ES-I3 (cell line): Measurements from ENCODE around the gene RLBP1.
A peak's percentile ranks its signal among the peaks of the same experiment; 100 is the strongest.

Source experiments
- H3K36me3 ChIP-seq: 2 replicates; pipeline ENCODE4 v1.6.1; 2013; ENCODE audit warnings: mild to moderate bottlenecking, low read length, control low read depth, moderate library complexity; ENCODE audit not compliant: insufficient read depth
- H3K4me1 ChIP-seq: 2 replicates; pipeline ENCODE4 v1.6.1; 2013; ENCODE audit warnings: mild to moderate bottlenecking, control low read depth, low read length; ENCODE audit not compliant: insufficient read depth
- H3K9ac ChIP-seq: 2 replicates; pipeline ENCODE4 v1.6.1; 2013; ENCODE audit warnings: low read depth, mild to moderate bottlenecking, low read length, moderate library complexity
- H3K9me3 ChIP-seq: 2 replicates; pipeline ENCODE4 v1.6.1; 2013; ENCODE audit warnings: mild to moderate bottlenecking, low read length, moderate library complexity; ENCODE audit not compliant: control insufficient read depth, insufficient read depth

RLBP1 gene

DNA sequence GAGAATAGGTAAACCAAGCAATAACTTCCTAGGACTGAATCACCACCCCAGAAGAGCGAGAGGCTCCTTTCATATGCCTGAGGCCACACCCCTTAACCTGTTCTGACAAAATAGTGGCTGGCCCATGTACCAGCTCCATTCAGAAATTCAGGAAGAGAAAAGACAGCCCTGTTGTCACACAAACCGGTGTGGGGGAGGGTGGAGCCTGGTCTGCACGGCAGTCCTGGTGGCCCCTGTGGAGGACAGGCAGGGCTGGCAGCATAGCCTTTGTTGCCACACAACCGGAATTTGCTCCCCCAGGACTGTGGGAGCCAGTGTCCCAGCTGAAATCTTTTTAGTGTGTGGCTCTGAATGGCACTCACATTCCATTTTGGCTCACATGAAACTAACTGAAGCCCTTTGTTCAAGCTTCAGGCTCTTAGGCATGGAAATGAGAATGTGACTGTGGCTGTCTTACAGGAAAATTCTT lies 23.8 kb downstream of the RLBP1 start:
- peak overlapping the region; percentile 25; the same call in 1 of the 2 replicates for H3K9ac ChIP-seq
- H3K36me3 ChIP-seq: peaks cover 4% of the 10 kb centered on the region; the same call in 1 of the 2 replicates
- peaks cover 50% of the 10 kb centered on the region for H3K4me1 ChIP-seq
- H3K9me3 ChIP-seq: no peaks in the 10 kb centered on the region

DNA sequence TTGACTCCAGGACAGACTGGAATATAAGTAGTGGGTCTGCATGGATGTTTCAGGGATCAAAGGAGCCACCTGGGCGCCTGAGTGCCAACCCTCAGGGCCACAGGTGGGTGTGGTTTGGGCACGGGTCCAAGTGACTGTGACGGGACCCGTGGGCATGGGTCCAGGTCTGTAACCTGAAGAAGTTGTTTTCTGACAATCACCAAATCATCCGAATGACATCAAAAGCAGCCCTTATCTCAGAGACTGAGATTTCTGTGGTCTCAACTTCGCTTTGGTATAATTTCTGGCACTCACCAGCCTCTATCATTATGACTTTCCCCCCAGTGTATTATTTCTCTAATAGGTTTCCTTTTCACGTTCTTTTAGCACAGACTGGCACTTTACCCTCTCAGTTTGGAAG lies 24.4 kb downstream of the RLBP1 start:
- peaks cover 4% of the 10 kb centered on the region; the same call in 1 of the 2 replicates for H3K36me3 ChIP-seq
- no peaks in the 10 kb centered on the region for H3K9me3 ChIP-seq
- H3K9ac ChIP-seq: no peak overlapping the region
- peaks cover 46% of the 10 kb centered on the region for H3K4me1 ChIP-seq

DNA sequence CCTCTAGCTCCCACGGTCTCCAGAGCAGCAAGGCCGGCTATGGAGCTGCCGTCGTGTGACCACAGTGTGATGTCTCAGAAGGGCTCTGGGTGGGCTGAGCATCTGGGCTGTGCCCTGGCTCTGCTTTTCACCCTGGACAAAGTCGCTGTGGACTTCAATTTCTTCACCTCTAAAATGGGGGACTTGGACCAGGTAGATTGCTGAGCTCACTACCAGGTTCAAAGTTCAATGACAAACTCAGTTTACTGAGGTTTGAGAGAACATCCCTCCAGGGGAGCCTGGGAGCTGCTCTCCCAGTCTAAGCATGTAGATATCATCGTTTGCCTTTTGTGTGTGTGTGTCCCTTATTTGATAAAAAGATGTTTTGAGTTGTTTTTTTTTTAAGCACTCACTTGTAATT lies 25.1 kb downstream of the RLBP1 start:
- Histone ChIP-seq H3K4me1 (peaks cover 46% of the 10 kb centered on the region), H3K9me3 (no peaks in the 10 kb centered on the region), H3K9ac (no peak overlapping the region), H3K36me3 (peaks cover 4% of the 10 kb centered on the region; the same call in 1 of the 2 replicates)

DNA sequence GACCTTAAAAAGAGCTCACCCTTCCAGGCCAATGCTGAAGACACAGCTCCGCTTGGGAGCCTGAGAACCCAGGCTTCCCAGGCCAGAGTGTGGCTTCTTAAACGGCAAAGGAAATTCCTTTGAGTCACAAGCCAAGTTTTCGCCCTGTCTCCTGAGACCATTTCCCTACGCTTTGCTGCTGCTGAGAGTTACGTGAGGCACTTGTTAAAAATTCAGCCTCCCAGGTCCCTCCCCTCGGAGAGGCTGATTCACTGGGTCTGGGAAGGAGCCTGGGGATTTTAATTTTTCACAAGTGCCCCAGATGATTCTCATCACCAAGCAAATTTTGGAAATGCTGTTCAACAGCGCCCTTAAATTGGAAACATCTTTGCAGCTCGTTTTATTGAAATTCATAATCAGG lies 25.5 kb downstream of the RLBP1 start:
- Histone ChIP-seq H3K9ac (no peak overlapping the region), H3K36me3 (peaks cover 4% of the 10 kb centered on the region; the same call in 1 of the 2 replicates), H3K9me3 (no peaks in the 10 kb centered on the region), H3K4me1 (peaks cover 46% of the 10 kb centered on the region)

DNA sequence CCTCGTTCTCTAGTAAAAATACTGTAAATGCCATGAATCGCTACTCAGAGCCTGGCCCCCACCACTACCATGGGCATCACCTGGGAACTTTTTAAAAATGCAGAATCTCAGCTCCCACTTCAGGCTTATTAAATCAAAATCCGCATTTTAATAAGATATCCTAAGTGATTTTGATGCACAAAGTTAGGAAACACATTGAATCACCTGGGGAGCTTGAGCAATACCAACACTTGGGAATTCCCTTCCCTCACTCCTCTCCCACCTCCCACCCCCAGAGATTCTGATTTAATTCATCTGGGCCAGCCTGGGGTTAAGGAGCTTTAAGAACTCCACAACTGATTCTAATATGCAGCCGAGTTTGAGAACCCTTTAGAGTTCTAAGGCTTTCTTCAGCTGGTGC lies 26.8 kb downstream of the RLBP1 start:
- H3K9me3 ChIP-seq: no peaks in the 10 kb centered on the region
- H3K36me3 ChIP-seq: peaks cover 4% of the 10 kb centered on the region; the same call in 1 of the 2 replicates
- no peak overlapping the region for H3K9ac ChIP-seq
- H3K4me1 ChIP-seq: peaks cover 42% of the 10 kb centered on the region

DNA sequence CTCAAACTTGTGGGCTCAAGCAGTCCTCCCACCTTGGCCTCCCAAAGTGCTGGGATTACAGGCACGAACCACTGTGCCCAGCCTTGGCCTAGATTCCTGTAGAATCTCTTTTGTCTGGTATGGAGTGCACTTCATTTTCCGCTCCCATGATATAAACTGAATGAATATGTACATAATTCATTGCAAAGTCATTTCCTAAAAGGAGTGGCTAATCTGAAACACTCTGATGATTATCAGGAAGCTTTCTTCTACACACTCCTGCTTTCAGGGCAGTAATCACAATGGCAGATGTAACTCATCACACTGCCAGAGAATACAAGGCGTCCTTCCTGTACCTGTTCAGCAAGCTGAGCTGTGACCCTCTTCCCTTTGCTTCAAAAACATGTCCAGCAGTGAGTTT lies 28.6 kb downstream of the RLBP1 start:
- Histone ChIP-seq H3K9ac (no peak overlapping the region), H3K9me3 (no peaks in the 10 kb centered on the region), H3K36me3 (peaks cover 7% of the 10 kb centered on the region; the same call in 1 of the 2 replicates), H3K4me1 (peaks cover 24% of the 10 kb centered on the region)

DNA sequence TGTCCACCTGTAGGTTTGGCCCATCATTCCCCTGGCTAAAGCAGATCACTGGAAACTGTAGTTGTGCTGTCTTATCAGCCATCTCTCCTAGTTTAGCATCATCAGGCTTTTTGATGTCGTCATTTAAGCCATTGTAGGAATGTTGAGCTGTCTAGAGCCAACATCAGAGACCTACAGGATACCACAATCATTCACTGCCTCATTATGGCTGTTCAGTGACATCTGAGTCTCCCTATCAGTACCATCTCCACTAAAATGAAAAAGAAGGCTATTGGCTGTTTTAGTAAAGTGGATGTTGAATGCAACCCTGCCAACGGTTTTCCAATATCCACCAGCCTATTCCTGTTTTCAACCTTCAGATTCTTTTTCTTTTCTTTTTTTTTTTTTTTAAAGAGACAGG lies 29.2 kb downstream of the RLBP1 start:
- H3K4me1 ChIP-seq: peaks cover 17% of the 10 kb centered on the region
- no peaks in the 10 kb centered on the region for H3K9me3 ChIP-seq
- H3K36me3 ChIP-seq: peaks cover 7% of the 10 kb centered on the region; the same call in 1 of the 2 replicates
- H3K9ac ChIP-seq: no peak overlapping the region

DNA sequence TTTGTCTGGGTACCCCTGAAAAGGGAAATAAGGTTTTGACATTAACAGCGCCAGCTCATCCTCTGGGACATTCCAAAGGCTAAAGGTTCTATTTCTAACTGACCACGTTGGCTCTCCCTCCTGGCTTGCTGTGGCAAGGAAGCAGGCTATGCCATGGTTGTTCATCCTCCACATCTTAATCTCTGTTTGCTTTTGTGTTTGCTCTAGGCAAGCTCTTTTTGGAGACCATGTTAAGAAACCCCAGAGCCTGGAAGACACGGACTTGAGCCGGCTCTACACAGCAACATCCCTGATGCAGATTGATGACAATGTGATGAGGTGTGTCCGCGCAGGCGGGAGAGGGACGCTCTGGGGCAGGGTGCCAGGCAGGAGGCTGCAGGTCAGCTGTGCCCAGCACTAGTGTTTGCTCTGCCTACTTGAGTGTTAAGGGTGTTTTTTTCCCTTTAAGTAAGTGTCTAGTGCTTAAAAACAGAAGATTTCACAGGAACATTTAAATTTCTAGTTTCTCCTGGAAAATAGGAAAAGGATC lies 33.3 kb downstream of the RLBP1 start:
- H3K4me1 ChIP-seq: no peaks in the 10 kb centered on the region
- H3K36me3 ChIP-seq: peaks cover 3% of the 10 kb centered on the region; the same call in 1 of the 2 replicates
- no peaks in the 10 kb centered on the region for H3K9me3 ChIP-seq
- H3K9ac ChIP-seq: no peak overlapping the region

DNA sequence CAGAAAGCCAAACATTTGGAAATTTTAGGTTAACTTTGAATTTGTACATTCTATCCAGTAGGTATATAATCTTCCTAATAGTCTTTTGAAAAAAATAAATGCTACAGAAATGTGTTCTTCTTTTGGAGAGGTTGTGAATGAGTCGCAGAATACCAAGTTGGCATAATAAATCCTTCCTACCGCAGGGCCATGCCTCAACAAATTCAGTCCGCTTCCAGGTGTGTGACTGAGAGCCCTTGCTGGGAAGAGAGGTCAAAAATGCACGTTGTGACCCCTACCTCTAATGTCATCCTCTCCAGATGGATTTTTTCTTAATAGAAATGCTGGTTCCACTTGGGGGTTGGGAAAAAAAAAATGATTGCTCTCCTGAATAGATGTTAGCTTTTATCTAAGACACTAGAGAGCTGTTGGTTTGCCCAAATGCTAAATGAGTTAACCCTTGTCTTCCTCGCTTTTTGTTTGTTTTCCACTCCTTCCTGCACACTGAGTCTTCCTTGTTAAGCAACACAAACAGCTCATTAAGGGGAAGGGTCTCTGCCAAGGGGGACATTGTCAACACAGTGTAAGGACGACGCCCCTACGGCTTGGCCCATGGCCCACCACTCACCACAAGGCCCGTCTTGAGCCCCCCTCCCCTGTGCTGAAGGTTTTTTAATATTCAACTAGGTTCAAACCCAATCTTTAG lies 33.9 kb downstream of the RLBP1 start:
- peaks cover 3% of the 10 kb centered on the region; the same call in 1 of the 2 replicates for H3K36me3 ChIP-seq
- H3K9ac ChIP-seq: no peak overlapping the region
- no peaks in the 10 kb centered on the region for H3K4me1 ChIP-seq

DNA sequence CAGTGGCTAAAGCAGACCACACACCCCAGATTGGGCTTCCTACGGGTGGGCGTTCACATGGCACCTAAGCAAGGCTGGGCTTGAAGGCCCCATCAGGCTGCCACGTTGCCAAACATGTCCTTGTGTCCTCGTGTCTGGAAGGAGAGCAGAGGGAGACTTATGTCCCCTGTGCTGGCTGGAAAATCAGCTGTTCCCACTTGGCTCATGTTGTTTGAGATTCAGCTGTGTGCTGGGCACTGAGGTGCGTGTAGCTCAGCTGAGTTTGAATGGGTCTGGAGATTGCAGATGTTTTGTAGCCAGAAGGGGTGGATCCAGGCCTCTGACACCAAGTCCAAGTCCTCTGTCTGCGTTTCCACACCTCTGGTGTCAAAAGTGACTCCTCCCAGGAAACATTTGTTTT lies 34.6 kb downstream of the RLBP1 start:
- H3K4me1 ChIP-seq: no peaks in the 10 kb centered on the region
- H3K36me3 ChIP-seq: peaks cover 3% of the 10 kb centered on the region; the same call in 1 of the 2 replicates
- no peaks in the 10 kb centered on the region for H3K9me3 ChIP-seq
- H3K9ac ChIP-seq: no peak overlapping the region

More for the DNA sequence above, 33.9 kb downstream of the RLBP1 start:
- H3K9me3 ChIP-seq: no peaks in the 10 kb centered on the region

DNA sequence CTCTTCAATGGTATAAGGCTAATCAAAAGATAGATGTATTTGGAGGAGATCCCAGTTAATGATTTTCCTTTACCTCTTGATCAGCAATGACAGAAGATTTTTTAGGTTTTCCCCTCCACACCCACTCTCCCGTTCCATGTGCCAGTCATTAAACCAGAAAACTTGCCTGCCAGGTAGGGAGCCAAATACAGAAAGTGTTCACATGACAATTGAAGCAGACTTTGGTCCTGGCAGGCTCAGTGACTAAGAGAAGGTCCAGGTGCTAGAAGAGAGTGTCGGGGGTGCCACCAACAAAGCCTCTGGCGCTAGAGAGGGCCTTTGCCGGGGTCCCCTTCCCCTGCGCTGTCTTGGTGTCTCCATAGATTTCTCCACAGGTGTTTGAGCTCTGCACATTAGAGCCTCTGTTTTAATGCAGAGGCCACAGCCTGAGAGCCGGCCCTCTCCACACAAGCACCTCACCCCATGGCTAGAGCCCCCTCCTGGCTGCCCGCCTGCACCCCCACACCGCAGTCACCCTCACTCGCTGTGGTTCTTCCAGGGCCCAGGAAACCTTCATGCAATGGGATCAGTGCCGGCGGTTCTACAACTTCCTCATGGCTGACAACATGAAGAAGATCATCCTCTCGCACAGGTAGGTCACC lies 36.4 kb downstream of the RLBP1 start:
- Histone ChIP-seq H3K4me1 (no peaks in the 10 kb centered on the region), H3K36me3 (peaks cover 3% of the 10 kb centered on the region; the same call in 1 of the 2 replicates), H3K9me3 (no peaks in the 10 kb centered on the region), H3K9ac (no peak overlapping the region)

DNA sequence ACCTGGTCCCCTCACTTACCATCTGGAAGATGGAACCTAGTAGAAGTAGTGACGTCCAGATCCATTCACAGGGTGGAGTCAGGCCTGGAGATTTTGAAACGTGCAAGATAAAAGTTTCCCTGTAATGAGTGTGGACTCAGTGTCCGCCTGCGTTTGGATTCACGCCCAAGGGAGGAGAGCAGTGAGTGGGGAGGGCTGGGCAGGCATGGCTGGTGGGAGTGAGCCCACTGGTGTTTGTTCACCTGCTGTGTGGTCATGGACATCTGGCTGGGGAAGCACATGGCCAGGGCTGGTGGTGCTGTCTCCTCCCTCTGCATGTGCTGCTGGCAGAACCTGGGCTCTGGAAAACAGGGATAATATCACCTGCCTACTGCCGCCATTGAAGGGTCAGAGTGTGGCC lies 37.0 kb downstream of the RLBP1 start:
- no peaks in the 10 kb centered on the region for H3K9me3 ChIP-seq
- H3K4me1 ChIP-seq: no peaks in the 10 kb centered on the region
- H3K36me3 ChIP-seq: peaks cover 3% of the 10 kb centered on the region; the same call in 1 of the 2 replicates
- no peak overlapping the region for H3K9ac ChIP-seq

DNA sequence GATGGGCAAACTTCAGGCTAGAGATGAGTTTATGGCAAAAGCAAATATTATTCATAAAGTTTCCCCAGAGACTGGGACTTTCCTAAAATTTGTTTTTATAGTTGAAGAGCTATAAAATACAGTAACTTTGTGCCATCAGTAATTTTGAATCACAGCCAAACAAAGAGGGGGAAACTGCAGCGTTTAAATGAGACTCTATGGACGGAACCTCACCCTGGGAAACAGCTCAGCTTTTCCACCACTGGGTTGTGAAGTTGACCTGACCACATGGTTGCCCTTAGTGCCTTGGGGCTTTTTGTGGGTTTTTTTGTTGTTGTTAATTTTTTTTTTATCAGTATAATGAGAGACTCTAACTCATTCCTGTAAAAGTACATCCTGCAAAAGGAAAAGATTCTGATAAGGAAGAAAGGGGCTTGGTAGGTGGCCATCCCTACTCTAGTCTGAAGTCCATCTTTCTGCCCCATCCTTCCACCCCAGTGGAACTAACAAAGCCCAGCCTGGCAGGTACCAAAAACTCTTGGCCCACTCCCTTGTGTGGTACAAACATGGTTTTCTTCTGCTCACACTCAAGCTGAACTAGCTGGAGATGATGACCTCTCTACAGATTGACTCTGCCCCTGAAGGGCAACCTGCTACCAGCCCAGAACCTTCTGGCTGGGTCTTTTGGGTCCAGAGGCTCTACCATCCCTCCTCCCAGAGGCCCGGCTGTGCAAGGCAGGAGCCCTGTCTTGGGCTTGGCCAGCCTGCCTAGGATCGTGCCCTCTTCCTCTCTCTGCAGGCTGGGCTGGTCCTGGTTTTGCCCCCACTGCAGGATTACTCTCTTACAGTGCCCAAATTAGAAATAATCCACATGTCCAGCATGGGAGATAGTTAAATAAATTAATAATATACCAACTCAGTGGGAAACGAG lies 41.2 kb downstream of the RLBP1 start:
- Histone ChIP-seq H3K9me3 (no peaks in the 10 kb centered on the region), H3K4me1 (no peaks in the 10 kb centered on the region), H3K9ac (no peak overlapping the region), H3K36me3 (no peaks in the 10 kb centered on the region)
